ENCODE results near the gene KCTD6. TPM values are rescaled to one million over a fixed set of nuclear protein-coding genes. Genes with fewer than 3 reads are reported as not detected.
A peak's percentile ranks its signal among the peaks of the same experiment; 100 is the strongest.

The KCTD6 gene
- total RNA-seq = 1 to 10 TPM; 8.0 to 8.6 TPM

GRCh38 chr3:58491506-58492402 lies at the start of gene KCTD6:
TSS of gene KCTD6 (plus strand) at chr3:58492096. CDS start at chr3:58498756, 6,660 bp downstream.
- ChIA-PET POLR2A (interaction anchor here (1.4 to 2.0 kb wide), 3 partner anchors 19 to 186 kb away, joined by 4 to 7 read pairs (median 7); partner anchors contain the start of genes HTD2 and RPP14), CTCF (interaction anchor here (0.6 to 3.2 kb wide), 28 partner anchors 8 to 273 kb away, joined by 3 to 23 read pairs (median 4); partner anchors contain the start of genes ACOX2, HTD2, PXK and RPP14)
- Mint-ChIP-seq H3K27me3 (peaks cover 3% of the 10 kb centered on the region), H3K9me3 (no peaks in the 10 kb centered on the region), H3K4me1 (ENCODE audit: low read depth) (peaks cover 52% of the 10 kb centered on the region), H3K36me3 (no peaks in the 10 kb centered on the region), H3K27ac (peak within 1 kb of the TSS; percentile 77), H3K4me3 (peak within 1 kb of the TSS; percentile 90)
- DNase-seq = peak; percentile 90
- intact Hi-C loops (cut with micrococcal nuclease) = loop anchor here (1.0 to 2.0 kb wide), 6 partner anchors 20 to 185 kb away; partner anchors contain the start of genes HTD2, PDHB, PXK and RPP14

DNA sequence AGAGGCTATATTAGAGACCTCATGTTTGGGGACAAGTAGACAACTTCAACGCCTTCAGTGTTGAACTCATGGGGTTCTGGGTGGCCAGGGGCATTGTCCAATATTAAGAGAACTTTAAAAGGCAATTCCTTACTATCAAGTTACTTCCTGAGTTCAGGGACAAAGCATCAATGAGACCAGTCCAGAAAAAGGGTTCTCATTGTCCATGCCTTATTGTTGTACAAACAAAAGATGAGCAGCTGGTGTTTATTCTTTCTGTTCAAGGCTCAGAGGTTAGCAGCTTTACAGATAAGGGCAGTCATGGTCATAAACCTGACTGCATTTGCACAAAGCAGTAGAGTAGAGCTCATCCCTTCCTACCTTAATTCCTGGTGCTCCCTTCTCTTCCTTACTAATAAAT lies 39.7 kb upstream of the KCTD6 start:
- Mint-ChIP-seq H3K4me1 (ENCODE audit: low read depth) (no peaks in the 10 kb centered on the region), H3K27ac (no peak overlapping the region), H3K4me3 (no peak overlapping the region), H3K9me3 (peaks cover 31% of the 10 kb centered on the region), H3K27me3 (no peaks in the 10 kb centered on the region), H3K36me3 (peaks cover 14% of the 10 kb centered on the region)
- no peak for DNase-seq
- CTCF ChIA-PET = interaction anchor here (0.7 to 1.9 kb wide), 2 partner anchors 12 to 89 kb away, joined by 3 to 8 read pairs; no protein-coding TSS in a partner anchor
- POLR2A ChIA-PET = no interaction called here
- intact Hi-C loops (cut with micrococcal nuclease) = no loop called here

DNA sequence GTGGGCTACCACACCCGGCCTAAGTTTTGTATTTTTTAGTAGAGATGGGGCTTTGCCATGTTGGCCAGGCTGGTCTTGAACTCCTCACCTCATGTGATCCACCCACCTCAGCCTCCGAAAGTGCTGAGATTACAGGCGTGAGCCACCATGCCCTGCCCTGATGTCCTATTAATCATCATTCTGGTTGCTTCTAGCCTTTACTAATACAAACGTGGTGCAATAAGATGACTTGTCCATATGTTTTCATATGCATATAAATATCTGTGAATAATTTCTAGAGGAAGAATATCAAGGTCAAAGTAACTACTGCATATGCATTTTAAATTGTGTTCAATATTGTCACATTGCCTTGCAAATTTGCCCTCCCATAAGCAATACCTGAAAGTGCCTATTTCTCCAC lies 32.7 kb upstream of the KCTD6 start:
- ChIA-PET POLR2A (no interaction called here), CTCF (no interaction called here)
- DNase-seq = no peak
- no peak overlapping the region for H3K27ac Mint-ChIP-seq
- intact Hi-C loops (cut with micrococcal nuclease) = no loop called here
- H3K4me1 Mint-ChIP-seq (ENCODE audit: low read depth) = peaks cover 9% of the 10 kb centered on the region
- H3K36me3 Mint-ChIP-seq = peaks cover 14% of the 10 kb centered on the region
- H3K27me3 Mint-ChIP-seq = no peaks in the 10 kb centered on the region
- peaks cover 20% of the 10 kb centered on the region for H3K9me3 Mint-ChIP-seq
- no peak overlapping the region for H3K4me3 Mint-ChIP-seq

DNA sequence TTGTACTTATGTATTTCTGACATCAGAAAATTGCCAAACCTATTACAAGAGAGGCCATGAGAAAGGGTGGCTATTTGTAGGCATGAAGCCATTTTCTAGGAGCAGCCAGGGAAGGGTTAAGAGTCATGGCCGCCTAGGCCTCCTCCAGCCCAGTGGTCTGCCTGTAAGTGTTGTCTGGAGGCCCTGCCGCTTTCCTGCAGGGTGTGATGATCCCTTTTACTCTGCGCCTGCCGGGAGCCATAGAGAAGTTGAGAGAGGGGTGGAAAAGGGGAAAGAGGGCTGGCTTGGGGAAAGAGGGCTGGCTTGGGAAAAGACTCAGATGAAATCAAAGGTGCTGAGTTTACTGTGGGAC lies 29.1 kb upstream of the KCTD6 start:
- POLR2A ChIA-PET = no interaction called here
- CTCF ChIA-PET = no interaction called here
- Mint-ChIP-seq H3K4me3 (no peak overlapping the region), H3K27me3 (no peaks in the 10 kb centered on the region), H3K27ac (no peak overlapping the region), H3K4me1 (ENCODE audit: low read depth) (peaks cover 17% of the 10 kb centered on the region), H3K36me3 (no peaks in the 10 kb centered on the region), H3K9me3 (no peaks in the 10 kb centered on the region)
- intact Hi-C loops (cut with micrococcal nuclease) = loop anchor here (1.0 to 5.0 kb wide), 6 partner anchors 8 to 169 kb away; partner anchors contain the start of genes HTD2, PDHB and RPP14
- DNase-seq = no peak

DNA sequence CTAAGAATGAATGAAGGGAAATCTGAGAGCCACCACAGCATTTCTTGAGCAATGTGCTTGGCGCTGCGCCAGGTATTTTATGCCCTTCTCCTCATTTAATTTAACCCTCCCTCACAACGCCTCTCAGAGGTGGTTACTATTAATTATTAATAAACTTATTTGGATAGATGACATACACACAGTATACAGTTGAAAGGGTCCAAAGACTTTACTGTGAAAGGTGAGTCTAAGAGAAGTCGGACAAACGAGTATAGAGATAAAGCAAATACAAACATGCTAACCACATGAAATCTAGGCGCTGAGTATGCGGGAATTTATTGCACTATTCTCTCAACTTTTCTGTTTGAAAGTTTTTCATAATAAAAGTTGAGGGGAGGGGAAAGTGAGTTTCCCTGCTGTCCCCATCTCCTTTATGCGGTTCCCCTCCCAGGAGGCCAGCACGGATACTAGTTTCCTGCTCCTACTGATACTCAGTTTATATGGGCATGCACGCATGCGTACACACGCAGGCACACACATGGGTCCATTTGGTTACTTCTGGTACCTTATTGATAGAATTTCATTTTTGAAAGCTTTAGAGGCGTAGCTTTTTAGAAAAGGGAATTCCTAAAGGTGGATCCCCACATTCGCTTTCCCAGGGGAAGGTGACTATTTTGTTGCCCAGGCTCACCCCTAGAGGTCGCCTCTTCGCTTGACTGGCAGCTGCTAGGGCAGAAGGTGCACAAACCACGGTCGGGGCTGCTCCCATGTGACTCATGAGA lies 28.5 kb upstream of the KCTD6 start:
- peaks cover 17% of the 10 kb centered on the region for H3K4me1 Mint-ChIP-seq (ENCODE audit: low read depth)
- no peaks in the 10 kb centered on the region for H3K9me3 Mint-ChIP-seq
- intact Hi-C loops (cut with micrococcal nuclease) = loop anchor here (1.0 to 5.0 kb wide), 6 partner anchors 8 to 169 kb away; partner anchors contain the start of genes HTD2, PDHB and RPP14
- ChIA-PET CTCF (interaction anchor here (0.8 to 2.2 kb wide), 27 partner anchors 10 to 249 kb away, joined by 3 to 21 read pairs (median 5); partner anchors contain the start of genes HTD2, KCTD6, PDHB and RPP14), POLR2A (interaction anchor here (0.6 to 1.3 kb wide), 3 partner anchors 23 to 157 kb away, joined by 3 to 5 read pairs (median 4); partner anchors contain the start of genes HTD2 and RPP14)
- H3K27me3 Mint-ChIP-seq = no peaks in the 10 kb centered on the region
- H3K4me3 Mint-ChIP-seq = no peak overlapping the region
- H3K36me3 Mint-ChIP-seq = no peaks in the 10 kb centered on the region
- DNase-seq = peak; percentile 90
- peak overlapping the region; percentile 54 for H3K27ac Mint-ChIP-seq

- POLR2A ChIA-PET = interaction anchor here (0.9 to 1.3 kb wide), 2 partner anchors 139 to 157 kb away, joined by 3 to 5 read pairs; partner anchors contain the start of genes HTD2 and RPP14
- H3K4me3 Mint-ChIP-seq = no peak overlapping the region
- CTCF ChIA-PET = interaction anchor here (0.6 to 2.2 kb wide), 29 partner anchors 9 to 776 kb away, joined by 3 to 21 read pairs (median 5); partner anchors contain the start of genes HTD2, KCTD6, PDHB and RPP14
Observed at GRCh38 chr3:58463942-58464271, 28.0 kb upstream of the KCTD6 start.

DNA sequence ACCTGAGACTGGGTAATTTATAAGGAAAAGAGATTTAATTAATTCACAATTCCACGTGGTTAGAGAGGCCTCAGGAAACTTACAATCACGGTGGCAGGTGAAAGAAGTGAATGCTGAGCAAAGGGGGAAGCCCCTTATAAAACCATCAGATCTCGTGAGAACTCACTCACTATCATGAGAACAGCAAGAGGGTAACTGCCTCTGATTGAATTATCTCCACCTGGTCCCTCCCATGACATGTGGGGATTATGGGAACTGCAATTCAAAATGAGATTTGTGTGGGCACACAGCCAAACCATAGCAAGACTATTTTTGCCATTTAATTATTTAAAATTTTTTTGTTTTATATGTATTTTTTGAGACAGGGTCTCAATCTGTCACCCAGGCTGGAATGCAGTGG lies 27.0 kb upstream of the KCTD6 start:
- Mint-ChIP-seq H3K36me3 (no peaks in the 10 kb centered on the region), H3K27ac (no peak overlapping the region), H3K9me3 (no peaks in the 10 kb centered on the region), H3K4me1 (ENCODE audit: low read depth) (peaks cover 17% of the 10 kb centered on the region), H3K27me3 (no peaks in the 10 kb centered on the region), H3K4me3 (no peak overlapping the region)
- POLR2A ChIA-PET = no interaction called here
- intact Hi-C loops (cut with micrococcal nuclease) = loop anchor here (5.0 kb wide), 1 partner anchor 167 kb away; no protein-coding TSS in a partner anchor
- DNase-seq = peak; percentile 51
- CTCF ChIA-PET = interaction anchor here (0.7 to 2.2 kb wide), 5 partner anchors 9 to 177 kb away, joined by 3 to 17 read pairs (median 3); no protein-coding TSS in a partner anchor

More at GRCh38 chr3:58463942-58464271, 28.0 kb upstream of the KCTD6 start:
- peaks cover 17% of the 10 kb centered on the region for H3K4me1 Mint-ChIP-seq (ENCODE audit: low read depth)
- intact Hi-C loops (cut with micrococcal nuclease) = loop anchor here (1.0 to 5.0 kb wide), 6 partner anchors 7 to 168 kb away; partner anchors contain the start of genes HTD2, PDHB and RPP14
- H3K27ac Mint-ChIP-seq = peak overlapping the region; percentile 54
- no peaks in the 10 kb centered on the region for H3K27me3 Mint-ChIP-seq
- DNase-seq = no peak
- H3K9me3 Mint-ChIP-seq = no peaks in the 10 kb centered on the region
- no peaks in the 10 kb centered on the region for H3K36me3 Mint-ChIP-seq

- Mint-ChIP-seq H3K9me3 (no peaks in the 10 kb centered on the region), H3K4me1 (ENCODE audit: low read depth) (peaks cover 34% of the 10 kb centered on the region), H3K4me3 (no peak overlapping the region), H3K27me3 (no peaks in the 10 kb centered on the region), H3K27ac (no peak overlapping the region), H3K36me3 (no peaks in the 10 kb centered on the region)
- POLR2A ChIA-PET = interaction anchor here (0.9 kb wide), 1 partner anchor 26 kb away, joined by 3 read pairs; no protein-coding TSS in a partner anchor
- DNase-seq = no peak
- intact Hi-C loops (cut with micrococcal nuclease) = no loop called here
- CTCF ChIA-PET = interaction anchor here (1.5 to 2.0 kb wide), 2 partner anchors 25 to 161 kb away, joined by 8 to 9 read pairs; partner anchors contain the start of genes HTD2, KCTD6 and RPP14
Observed at GRCh38 chr3:58466899-58467563, 24.9 kb upstream of the KCTD6 start.

- no peak overlapping the region for H3K4me3 Mint-ChIP-seq
- ChIA-PET CTCF (interaction anchor here (0.8 to 1.2 kb wide), 2 partner anchors 23 to 63 kb away, joined by 3 to 4 read pairs; partner anchors contain the start of gene KCTD6), POLR2A (interaction anchor here (0.7 kb wide), 1 partner anchor 562 kb away, joined by 5 read pairs; no protein-coding TSS in a partner anchor)
- H3K9me3 Mint-ChIP-seq = no peaks in the 10 kb centered on the region
- H3K4me1 Mint-ChIP-seq (ENCODE audit: low read depth) = peaks cover 31% of the 10 kb centered on the region
- intact Hi-C loops (cut with micrococcal nuclease) = no loop called here
- DNase-seq = no peak
- no peaks in the 10 kb centered on the region for H3K27me3 Mint-ChIP-seq
- no peaks in the 10 kb centered on the region for H3K36me3 Mint-ChIP-seq
- H3K27ac Mint-ChIP-seq = no peak overlapping the region
Observed at GRCh38 chr3:58469096-58469495, 22.8 kb upstream of the KCTD6 start.

- DNase-seq = no peak
- no peaks in the 10 kb centered on the region for H3K36me3 Mint-ChIP-seq
- CTCF ChIA-PET = interaction anchor here (0.6 to 2.4 kb wide), 5 partner anchors 21 to 1580 kb away, joined by 3 to 18 read pairs (median 4); partner anchors contain the start of genes HTD2, KCTD6 and RPP14
- intact Hi-C loops (cut with micrococcal nuclease) = loop anchor here (1.0 to 10.0 kb wide), 6 partner anchors 7 to 984 kb away; no protein-coding TSS in a partner anchor
- H3K27me3 Mint-ChIP-seq = no peaks in the 10 kb centered on the region
- H3K27ac Mint-ChIP-seq = peak overlapping the region; percentile 86
- H3K9me3 Mint-ChIP-seq = no peaks in the 10 kb centered on the region
- no peak overlapping the region for H3K4me3 Mint-ChIP-seq
- POLR2A ChIA-PET = interaction anchor here (1.0 kb wide), 1 partner anchor 163 kb away, joined by 3 read pairs; no protein-coding TSS in a partner anchor
- H3K4me1 Mint-ChIP-seq (ENCODE audit: low read depth) = peaks cover 34% of the 10 kb centered on the region
Observed at GRCh38 chr3:58470363-58471024, 21.4 kb upstream of the KCTD6 start.

All from activated CD4-positive, alpha-beta memory T cell treated with anti-CD3 and anti-CD28 coated beads for 36 hours (primary cell).